ENCODE data around the gene CLCN7.

DNA sequence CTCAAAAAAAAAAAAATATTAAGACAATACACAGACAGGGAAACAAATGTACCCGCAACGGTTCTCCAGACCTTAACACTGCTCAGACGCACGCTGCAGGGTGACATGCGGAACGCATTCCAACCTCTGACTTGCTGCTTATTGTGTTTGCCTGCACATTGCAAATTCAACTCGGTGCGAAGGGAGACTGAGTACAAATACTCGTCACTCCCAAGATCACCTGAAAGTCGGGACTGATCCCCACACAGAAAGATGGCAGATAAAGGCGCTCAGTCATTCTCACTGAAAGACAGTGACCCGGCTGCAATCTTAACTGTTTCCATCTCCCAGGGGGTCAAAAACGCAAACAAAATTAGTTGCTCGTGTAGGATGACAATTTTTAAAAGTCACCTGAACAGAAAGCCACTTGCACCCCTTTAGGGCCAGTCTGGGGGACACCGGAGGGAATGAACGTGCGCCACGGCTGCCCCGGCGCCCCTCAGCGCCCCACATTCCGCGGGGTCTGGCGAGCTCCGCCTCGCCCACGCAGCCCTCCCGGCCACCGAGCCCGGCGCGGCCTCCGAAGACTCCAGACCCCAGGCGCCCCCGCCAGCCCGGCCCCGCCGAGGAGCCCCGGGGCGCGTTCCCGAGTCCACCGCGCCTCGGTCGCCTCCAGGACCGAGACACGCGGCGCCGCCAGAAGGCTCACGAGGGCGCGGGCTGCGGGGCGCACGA lies 589 bp downstream of the CLCN7 start:
- TF ChIP-seq, protein P1, sequence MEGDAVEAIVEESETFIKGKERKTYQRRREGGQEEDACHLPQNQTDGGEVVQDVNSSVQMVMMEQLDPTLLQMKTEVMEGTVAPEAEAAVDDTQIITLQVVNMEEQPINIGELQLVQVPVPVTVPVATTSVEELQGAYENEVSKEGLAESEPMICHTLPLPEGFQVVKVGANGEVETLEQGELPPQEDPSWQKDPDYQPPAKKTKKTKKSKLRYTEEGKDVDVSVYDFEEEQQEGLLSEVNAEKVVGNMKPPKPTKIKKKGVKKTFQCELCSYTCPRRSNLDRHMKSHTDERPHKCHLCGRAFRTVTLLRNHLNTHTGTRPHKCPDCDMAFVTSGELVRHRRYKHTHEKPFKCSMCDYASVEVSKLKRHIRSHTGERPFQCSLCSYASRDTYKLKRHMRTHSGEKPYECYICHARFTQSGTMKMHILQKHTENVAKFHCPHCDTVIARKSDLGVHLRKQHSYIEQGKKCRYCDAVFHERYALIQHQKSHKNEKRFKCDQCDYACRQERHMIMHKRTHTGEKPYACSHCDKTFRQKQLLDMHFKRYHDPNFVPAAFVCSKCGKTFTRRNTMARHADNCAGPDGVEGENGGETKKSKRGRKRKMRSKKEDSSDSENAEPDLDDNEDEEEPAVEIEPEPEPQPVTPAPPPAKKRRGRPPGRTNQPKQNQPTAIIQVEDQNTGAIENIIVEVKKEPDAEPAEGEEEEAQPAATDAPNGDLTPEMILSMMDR (IDR thresholded peaks at IDR 0.05), result no peak
- no peak for TF ChIP-seq POLR2A (IDR thresholded peaks at IDR 0.05)
